ENCODE measurements around the gene NPAS3. TPM values are rescaled to one million over a fixed set of nuclear protein-coding genes. Genes with fewer than 3 reads are reported as not detected.

The NPAS3 gene
- total RNA-seq, 4 donors from 2014 or later = 4.0 to 12.2 (median 5.6) TPM

DNA sequence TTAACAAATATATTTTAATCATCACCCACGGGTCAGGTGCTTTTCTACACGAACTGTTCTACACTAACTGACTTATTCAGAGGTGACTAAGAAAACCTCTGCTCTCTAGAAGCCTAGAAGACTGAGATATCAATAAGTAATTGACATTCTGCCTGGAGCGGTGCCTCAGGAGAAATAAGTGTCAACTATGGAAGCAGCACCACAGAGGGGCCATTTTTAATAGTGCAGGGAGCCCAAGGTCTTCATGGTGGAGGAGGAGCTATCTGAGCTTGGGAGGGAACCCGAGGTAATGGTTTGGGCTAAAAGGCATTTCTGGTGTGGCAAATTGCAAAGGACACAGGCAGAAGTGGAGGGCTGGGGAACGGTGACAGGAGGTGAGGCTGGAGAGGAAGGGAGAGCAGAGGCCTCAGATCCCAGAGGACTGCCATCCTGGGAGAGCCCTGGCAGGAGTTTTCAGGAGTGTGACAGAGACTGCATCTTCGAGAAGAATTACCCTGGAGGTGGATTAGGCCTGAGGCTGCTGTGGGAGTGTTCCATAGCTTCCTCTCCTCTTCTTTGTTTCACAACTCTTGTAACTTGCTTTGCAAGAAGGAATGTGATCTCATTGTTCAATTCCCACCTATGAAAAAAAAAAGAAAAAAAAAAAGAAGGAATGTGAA lies 123.1 kb downstream of the NPAS3 start:
- intact Hi-C loops (cut with DNase I) = no loop called here
- no peaks in the 10 kb centered on the region for H3K27me3 ChIP-seq
- H3K4me3 ChIP-seq (replicated peaks in 1 of 3) = no peak overlapping the region
- 80 to 91% methylated on average over 6 of the region's 6 CpGs for WGBS, 2 donors
- DNase-seq = no peak
- TF ChIP-seq CTCF (IDR thresholded peaks at IDR 0.05) (no peak), POLR2A (IDR thresholded peaks at IDR 0.05) (no peak)
- H3K36me3 ChIP-seq = no peaks in the 10 kb centered on the region
- H3K4me1 ChIP-seq = no peaks in the 10 kb centered on the region
- no peaks in the 10 kb centered on the region for H3K9me3 ChIP-seq
- no peak overlapping the region for H3K27ac ChIP-seq

GRCh38 chr14:33062476-33062875 lies 123.8 kb downstream of the NPAS3 start:
- Histone ChIP-seq H3K4me1 (no peaks in the 10 kb centered on the region), H3K4me3 (replicated peaks in 1 of 3) (no peak overlapping the region), H3K9me3 (no peaks in the 10 kb centered on the region), H3K27me3 (no peaks in the 10 kb centered on the region), H3K36me3 (no peaks in the 10 kb centered on the region), H3K27ac (no peak overlapping the region)
- peak; percentile 15 to 20 for DNase-seq
- TF ChIP-seq POLR2A (IDR thresholded peaks at IDR 0.05) (no peak), CTCF (IDR thresholded peaks at IDR 0.05) (no peak)
- WGBS, 2 donors = 60% methylated on average over 9 of the region's 9 CpGs
- intact Hi-C loops (cut with DNase I) = no loop called here

DNA sequence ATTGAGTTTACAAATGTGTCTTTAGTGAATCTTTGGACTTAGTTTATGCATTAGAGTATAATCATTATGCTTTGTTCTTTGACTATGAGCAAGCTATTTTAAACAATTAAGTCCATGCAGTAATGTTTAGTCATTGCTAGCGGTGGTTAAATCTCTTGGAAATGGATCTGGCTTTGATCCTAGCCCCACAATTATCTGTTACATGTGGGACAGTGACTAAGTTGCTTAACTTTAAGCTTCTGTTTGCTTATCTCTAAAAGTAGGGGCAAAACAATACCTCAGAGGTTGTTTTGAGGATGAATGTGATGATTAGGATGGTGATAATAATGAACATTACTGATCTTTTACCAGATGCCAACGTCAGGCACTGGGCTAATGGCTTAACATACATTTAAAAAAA lies 124.2 kb downstream of the NPAS3 start:
- TF ChIP-seq POLR2A (IDR thresholded peaks at IDR 0.05) (no peak), CTCF (IDR thresholded peaks at IDR 0.05) (no peak)
- intact Hi-C loops (cut with DNase I) = no loop called here
- no peak for DNase-seq
- H3K4me3 ChIP-seq (replicated peaks in 1 of 3) = no peak overlapping the region
- H3K27ac ChIP-seq = no peak overlapping the region
- no peaks in the 10 kb centered on the region for H3K36me3 ChIP-seq
- 80 to 83% methylated on average over 2 of the region's 2 CpGs for WGBS, 2 donors
- no peaks in the 10 kb centered on the region for H3K9me3 ChIP-seq
- no peaks in the 10 kb centered on the region for H3K4me1 ChIP-seq
- no peaks in the 10 kb centered on the region for H3K27me3 ChIP-seq

DNA sequence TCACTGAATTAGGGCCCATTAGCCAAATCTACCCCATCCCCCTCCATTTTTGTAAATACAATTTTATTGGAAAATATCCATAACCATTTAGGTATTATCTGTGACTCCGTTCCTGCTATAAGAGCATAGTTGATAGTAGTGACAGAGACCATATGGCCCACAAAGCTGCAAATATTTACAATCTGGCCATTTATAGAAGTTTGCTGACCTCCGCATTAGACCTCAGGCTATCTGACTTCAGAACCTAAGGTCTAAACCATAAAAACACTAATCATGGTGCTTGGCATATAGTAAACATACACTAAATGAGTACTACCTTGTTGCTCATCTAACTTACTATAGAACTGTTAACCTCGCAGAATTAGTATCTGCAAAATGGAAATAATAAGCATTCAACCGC lies 124.8 kb downstream of the NPAS3 start:
- WGBS, 2 donors = 97 to 99% methylated on average over 4 of the region's 4 CpGs
- intact Hi-C loops (cut with DNase I) = no loop called here
- Histone ChIP-seq H3K9me3 (no peaks in the 10 kb centered on the region), H3K4me3 (replicated peaks in 1 of 3) (no peak overlapping the region), H3K27me3 (no peaks in the 10 kb centered on the region), H3K36me3 (no peaks in the 10 kb centered on the region), H3K27ac (no peak overlapping the region), H3K4me1 (no peaks in the 10 kb centered on the region)
- no peak for DNase-seq
- TF ChIP-seq POLR2A (IDR thresholded peaks at IDR 0.05) (no peak), CTCF (IDR thresholded peaks at IDR 0.05) (no peak)

- no peak for DNase-seq
- intact Hi-C loops (cut with DNase I) = no loop called here
- Histone ChIP-seq H3K4me3 (replicated peaks in 1 of 3) (no peak overlapping the region), H3K4me1 (no peaks in the 10 kb centered on the region), H3K27me3 (no peaks in the 10 kb centered on the region), H3K27ac (no peak overlapping the region), H3K36me3 (no peaks in the 10 kb centered on the region), H3K9me3 (no peaks in the 10 kb centered on the region)
- TF ChIP-seq POLR2A (IDR thresholded peaks at IDR 0.05) = no peak
- TF ChIP-seq CTCF (IDR thresholded peaks at IDR 0.05) = no peak
Measured at GRCh38 chr14:33065634-33066033, 127.0 kb downstream of the NPAS3 start.
